ENCODE measurements around the gene NOL6.

Gene NOL6

GRCh38 chr9:33450621-33451146 lies 23.0 kb downstream of the NOL6 start:
- ATAC-seq (no peak), DNase-seq (no peak)

GRCh38 chr9:33449715-33450114 lies 24.0 kb downstream of the NOL6 start:
- no peak for DNase-seq
- no peak for ATAC-seq

- ATAC-seq (peak; percentile 0), DNase-seq (no peak)
Measured at GRCh38 chr9:33447799-33448553, 25.7 kb downstream of the NOL6 start.

- ATAC-seq: peak; percentile 71
- DNase-seq: peak; percentile 70
Measured at GRCh38 chr9:33446946-33447798, 26.6 kb downstream of the NOL6 start, which contains the start of gene AQP3. Gene AQP3 (minus strand): TSS chr9:33447593. CDS start chr9:33447530, 63 bp downstream.

- DNase-seq (peak; percentile 55), ATAC-seq (peak; percentile 84)
Measured at GRCh38 chr9:33446240-33446945, 27.3 kb downstream of the NOL6 start.

- ATAC-seq: no peak
Measured at GRCh38 chr9:33445389-33446239, 28.1 kb downstream of the NOL6 start.

GRCh38 chr9:33443464-33444154 lies 30.1 kb downstream of the NOL6 start:
- ATAC-seq (no peak), DNase-seq (no peak)

More at GRCh38 chr9:33445389-33446239, 28.1 kb downstream of the NOL6 start:
- DNase-seq: no peak

- ATAC-seq (no peak), DNase-seq (no peak)
Measured at GRCh38 chr9:33443047-33443446, 30.7 kb downstream of the NOL6 start.

GRCh38 chr9:33442125-33442524 lies 31.6 kb downstream of the NOL6 start:
- ATAC-seq (no peak), DNase-seq (no peak)

GRCh38 chr9:33440609-33441008 lies 33.1 kb downstream of the NOL6 start:
- DNase-seq (no peak), ATAC-seq (no peak)

- no peak for ATAC-seq
- DNase-seq: no peak
Measured at GRCh38 chr9:33440204-33440603, 33.5 kb downstream of the NOL6 start.

GRCh38 chr9:33439731-33440130 lies 34.0 kb downstream of the NOL6 start:
- ATAC-seq: no peak
- DNase-seq: no peak

GRCh38 chr9:33438926-33439680 lies 34.6 kb downstream of the NOL6 start:
- ATAC-seq (no peak), DNase-seq (no peak)

- DNase-seq (no peak), ATAC-seq (no peak)
Measured at GRCh38 chr9:33437898-33438297, 35.8 kb downstream of the NOL6 start.

- no peak for DNase-seq
- no peak for ATAC-seq
Measured at GRCh38 chr9:33437205-33437604, 36.5 kb downstream of the NOL6 start.

GRCh38 chr9:33436445-33436844 lies 37.3 kb downstream of the NOL6 start:
- DNase-seq (no peak), ATAC-seq (no peak)

- ATAC-seq (no peak), DNase-seq (no peak)
Measured at GRCh38 chr9:33435821-33436277, 37.9 kb downstream of the NOL6 start.

GRCh38 chr9:33434317-33435105 lies 39.2 kb downstream of the NOL6 start:
- ATAC-seq (no peak), DNase-seq (no peak)

GRCh38 chr9:33433871-33434270 lies 39.9 kb downstream of the NOL6 start:
- DNase-seq: no peak
- no peak for ATAC-seq
